Measurements from ENCODE around the gene HPSE2.
"Not testable (repeated sequence)": the region's sequence is repeated elsewhere in the genome, so short reads cannot be mapped to it uniquely, and the experiment has no call there.

The HPSE2 gene

GRCh38 chr10:99005254-99005653, 230.4 kb downstream of the HPSE2 start:
- DNase-seq (ENCODE audit: low spot score): no peak

GRCh38 chr10:99004738-99005137, 230.9 kb downstream of the HPSE2 start:
- DNase-seq (ENCODE audit: low spot score): no peak

- DNase-seq (ENCODE audit: low spot score): no peak
Observed at GRCh38 chr10:99002392-99002791, 233.3 kb downstream of the HPSE2 start.

GRCh38 chr10:98997596-98997995, 238.1 kb downstream of the HPSE2 start:
- DNase-seq (ENCODE audit: low spot score): no peak

GRCh38 chr10:98994030-98994429, 241.6 kb downstream of the HPSE2 start:
- no peak for DNase-seq (ENCODE audit: low spot score)

GRCh38 chr10:98983751-98984150, 251.9 kb downstream of the HPSE2 start:
- DNase-seq (ENCODE audit: low spot score): not testable (repeated sequence)

GRCh38 chr10:98980353-98980752, 255.3 kb downstream of the HPSE2 start:
- no peak for DNase-seq (ENCODE audit: low spot score)

- no peak for DNase-seq (ENCODE audit: low spot score)
Observed at GRCh38 chr10:98971464-98971863, 264.2 kb downstream of the HPSE2 start.

- DNase-seq (ENCODE audit: low spot score): no peak
Observed at GRCh38 chr10:98967601-98968000, 268.1 kb downstream of the HPSE2 start.

- DNase-seq (ENCODE audit: low spot score): no peak
Observed at GRCh38 chr10:98963608-98964007, 272.0 kb downstream of the HPSE2 start.

GRCh38 chr10:98959379-98959778, 276.3 kb downstream of the HPSE2 start:
- no peak for DNase-seq (ENCODE audit: low spot score)

GRCh38 chr10:98957801-98958200, 277.9 kb downstream of the HPSE2 start:
- no peak for DNase-seq (ENCODE audit: low spot score)

- no peak for DNase-seq (ENCODE audit: low spot score)
Observed at GRCh38 chr10:98956576-98957260, 278.9 kb downstream of the HPSE2 start.

- DNase-seq (ENCODE audit: low spot score): no peak
Observed at GRCh38 chr10:98953251-98953650, 282.4 kb downstream of the HPSE2 start.

GRCh38 chr10:98951269-98952000, 284.2 kb downstream of the HPSE2 start:
- no peak for DNase-seq (ENCODE audit: low spot score)

- no peak for DNase-seq (ENCODE audit: low spot score)
Observed at GRCh38 chr10:98950106-98950505, 285.5 kb downstream of the HPSE2 start.

GRCh38 chr10:98949306-98949705, 286.3 kb downstream of the HPSE2 start:
- no peak for DNase-seq (ENCODE audit: low spot score)

GRCh38 chr10:98943681-98944080, 292.0 kb downstream of the HPSE2 start:
- DNase-seq (ENCODE audit: low spot score): no peak

GRCh38 chr10:98929709-98930108, 305.9 kb downstream of the HPSE2 start:
- DNase-seq (ENCODE audit: low spot score): no peak

- DNase-seq (ENCODE audit: low spot score): no peak
Observed at GRCh38 chr10:98925651-98926050, 310.0 kb downstream of the HPSE2 start.

- DNase-seq (ENCODE audit: low spot score): no peak
Observed at GRCh38 chr10:98924526-98924925, 311.1 kb downstream of the HPSE2 start.

GRCh38 chr10:98921316-98921715, 314.3 kb downstream of the HPSE2 start:
- DNase-seq (ENCODE audit: low spot score): no peak

GRCh38 chr10:98920807-98921206, 314.8 kb downstream of the HPSE2 start:
- DNase-seq (ENCODE audit: low spot score): no peak

GRCh38 chr10:98920360-98920759, 315.3 kb downstream of the HPSE2 start:
- DNase-seq (ENCODE audit: low spot score): no peak

All from ecto neural progenitor cell (in vitro differentiated cells).